ENCODE data around the gene HLA-DRB5.
A peak's percentile ranks its signal among the peaks of the same experiment; 100 is the strongest.
"Not testable (repeated sequence)": the region's sequence is repeated elsewhere in the genome, so short reads cannot be mapped to it uniquely, and the experiment has no call there.

The HLA-DRB5 gene

DNA sequence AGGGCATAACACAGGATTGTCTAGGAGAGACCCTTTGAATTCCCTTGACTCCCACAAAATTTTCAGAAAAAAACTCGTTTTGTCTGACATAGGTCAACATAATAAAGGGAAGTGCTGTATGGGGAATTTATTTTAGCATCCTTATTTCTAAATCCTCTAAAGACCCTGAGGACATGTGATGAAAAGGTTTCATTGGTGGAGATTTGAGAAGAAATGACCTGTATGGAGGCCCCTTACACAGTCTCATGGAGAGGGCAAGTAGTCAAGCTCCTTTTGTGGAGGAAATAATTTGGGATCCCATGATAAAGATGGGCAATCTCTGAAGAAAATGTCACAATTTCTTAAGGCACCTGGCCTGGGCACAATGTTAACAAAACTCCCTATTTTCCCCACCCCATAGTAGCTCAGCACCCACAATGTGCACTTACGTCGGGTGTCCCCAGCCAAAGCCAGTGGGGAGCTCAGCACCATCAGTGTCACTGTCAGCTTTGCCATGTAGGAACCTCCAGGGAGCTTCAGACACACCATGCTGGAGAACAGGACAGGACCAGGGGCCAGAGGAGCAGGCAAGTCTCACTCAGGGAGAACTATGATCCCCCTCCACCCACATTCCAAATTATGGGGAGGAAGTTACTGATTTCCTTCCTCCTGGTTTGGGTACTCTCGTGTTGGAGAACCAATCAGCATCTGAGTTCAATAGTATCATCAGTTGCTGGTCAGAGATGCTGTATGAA lies at the start of gene HLA-DRB5:
TSS of gene HLA-DRB5 (minus strand) at position 591 of the 734 bp plus-strand sequence. CDS start at position 528, 63 bp downstream.
- DNase-seq: no peak

- DNase-seq: no peak
Observed at GRCh38 chr6:32578962-32579361, 48.9 kb upstream of the HLA-DRB5 start.

DNA sequence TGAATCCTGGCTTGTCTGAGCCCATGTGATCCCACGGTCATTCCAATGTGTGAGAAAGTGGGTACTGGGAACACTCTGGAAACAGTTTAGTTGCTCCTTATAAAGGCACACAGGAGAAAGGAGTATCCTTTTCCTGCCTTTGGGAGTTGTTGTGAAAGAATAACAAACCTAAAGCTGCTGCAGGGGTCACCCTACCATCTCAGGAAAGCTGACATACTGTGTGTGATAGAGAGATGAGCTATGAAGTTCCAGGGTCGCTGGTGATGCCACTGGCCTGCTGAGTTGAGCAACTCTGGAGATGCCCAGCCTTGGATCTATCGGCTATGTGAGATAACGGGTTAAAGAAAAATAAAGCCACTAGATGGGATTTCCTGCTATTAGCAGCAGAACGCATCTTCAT lies 47.4 kb upstream of the HLA-DRB5 start:
- not testable (repeated sequence) for DNase-seq

DNA sequence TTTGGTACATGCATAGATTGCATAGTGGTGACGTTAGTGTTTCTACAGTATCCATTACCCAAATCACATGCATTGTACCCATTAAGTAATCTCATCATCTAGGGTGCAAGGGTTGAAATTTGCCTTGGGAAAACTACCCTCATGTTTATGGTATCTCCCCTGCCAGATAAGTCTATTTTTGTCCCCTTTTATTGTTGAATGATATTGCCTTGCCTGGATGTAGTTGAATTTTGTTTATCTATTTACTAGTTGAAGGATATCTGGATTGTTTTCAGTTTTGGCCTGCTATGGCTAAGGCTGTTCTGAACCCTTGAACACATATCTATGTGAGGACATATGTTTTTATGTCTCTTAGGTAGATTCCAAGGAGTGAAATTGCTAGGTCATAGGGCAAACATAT lies 46.2 kb upstream of the HLA-DRB5 start:
- DNase-seq: no peak

DNA sequence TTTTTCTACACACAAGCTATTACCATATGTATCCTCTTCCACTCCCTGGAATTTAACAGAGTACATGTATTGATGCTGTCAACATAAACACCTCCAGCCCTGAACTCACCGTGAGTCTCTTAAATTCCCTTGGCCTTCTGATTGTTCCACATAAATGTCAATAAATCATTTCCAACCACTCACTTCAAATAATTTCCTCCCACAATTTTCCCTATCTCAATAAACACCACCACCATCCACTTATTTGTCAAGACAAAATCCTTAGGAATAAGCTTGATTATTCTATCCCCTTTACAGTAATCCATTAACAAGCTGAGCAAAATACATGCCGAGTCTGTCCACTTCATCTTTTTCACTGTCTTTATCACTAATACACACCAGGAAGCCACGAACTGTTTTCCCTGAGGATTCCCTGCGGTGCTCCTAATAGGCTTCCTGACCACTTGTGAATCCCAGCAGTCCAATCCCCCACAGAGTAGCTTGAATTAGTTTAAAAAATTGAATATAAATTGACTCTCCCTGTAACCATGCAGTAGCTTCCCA lies 40.3 kb upstream of the HLA-DRB5 start:
- no peak for DNase-seq

DNA sequence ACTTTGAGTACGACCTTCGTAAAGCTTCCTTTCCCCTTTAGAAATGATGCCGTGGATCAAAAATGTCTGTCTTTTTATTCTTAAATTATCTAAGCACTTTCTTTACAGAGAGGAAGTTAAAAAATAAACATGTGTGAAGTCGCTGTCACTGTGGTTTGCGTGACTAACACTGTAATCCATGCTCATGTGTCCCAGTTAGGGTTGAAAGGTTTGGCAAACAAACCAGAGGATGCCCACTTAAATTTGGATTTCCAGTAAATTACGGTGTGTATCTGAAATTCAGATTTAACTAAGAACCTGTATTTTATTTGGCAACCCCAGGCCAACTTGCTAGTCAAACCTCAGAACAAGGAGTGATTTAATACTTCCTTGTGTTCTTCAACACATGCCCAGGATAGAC lies 38.5 kb upstream of the HLA-DRB5 start:
- no peak for DNase-seq

- DNase-seq: no peak
Observed at GRCh38 chr6:32566957-32567356, 36.9 kb upstream of the HLA-DRB5 start.

- no peak for DNase-seq
Observed at GRCh38 chr6:32565511-32565910, 35.4 kb upstream of the HLA-DRB5 start.

DNA sequence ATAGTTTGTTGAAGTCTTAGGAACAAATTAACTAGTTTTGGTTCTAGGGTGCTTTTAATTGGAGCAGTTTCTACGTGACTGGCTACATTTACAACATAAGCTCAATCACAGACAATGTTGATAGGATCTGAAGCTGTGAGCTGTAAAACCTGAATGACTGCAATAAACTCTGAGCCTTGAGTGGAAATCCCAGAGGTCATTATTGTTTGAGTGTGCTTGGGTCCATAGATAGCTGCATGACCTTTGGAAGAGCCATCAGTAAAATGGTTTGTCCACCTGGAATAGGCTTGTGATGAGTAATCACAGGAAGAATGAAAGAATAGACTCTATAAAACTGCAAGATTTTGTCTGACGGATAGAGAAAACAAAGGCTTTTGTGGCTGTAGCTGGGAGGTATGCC lies 32.9 kb upstream of the HLA-DRB5 start:
- DNase-seq: no peak

GRCh38 chr6:32559747-32560146 lies 29.7 kb upstream of the HLA-DRB5 start:
- no peak for DNase-seq

- no peak for DNase-seq
Observed at GRCh38 chr6:32558426-32559057, 28.5 kb upstream of the HLA-DRB5 start.

GRCh38 chr6:32554116-32554965 lies 24.3 kb upstream of the HLA-DRB5 start:
- DNase-seq: peak in 1 of 3 experiments; percentile 86

DNA sequence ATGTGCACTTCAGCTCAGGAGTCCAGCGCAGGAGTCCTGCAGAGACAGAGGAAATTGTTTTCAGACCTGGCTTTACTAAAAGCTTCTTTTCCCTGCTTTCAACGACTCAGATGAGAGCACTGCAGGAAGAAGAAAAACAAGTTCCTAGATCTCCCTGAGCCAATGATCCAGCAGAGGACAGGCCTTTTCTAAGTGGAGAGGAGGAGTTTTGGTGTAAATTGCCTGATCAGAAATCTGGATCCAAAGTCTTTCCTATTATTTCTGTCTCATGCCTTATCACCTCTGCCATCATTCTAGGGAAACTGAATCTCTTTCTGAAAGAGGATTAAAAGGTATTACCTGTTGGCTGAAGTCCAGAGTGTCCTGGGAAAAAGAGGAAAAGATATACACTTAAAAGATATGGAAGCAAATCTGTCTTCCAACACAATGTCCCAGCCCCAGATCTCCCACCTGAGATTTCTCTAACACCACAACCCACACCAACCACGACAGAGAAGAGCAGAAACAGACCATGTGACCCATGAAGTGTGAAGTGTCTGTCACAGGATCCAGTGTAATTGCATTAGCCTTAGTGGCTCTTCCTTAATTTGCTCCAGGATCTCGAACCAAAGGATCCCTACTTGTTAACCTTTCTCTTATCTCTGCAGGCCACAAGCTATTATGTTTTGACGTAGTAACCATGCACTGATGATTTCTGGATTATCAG lies 23.1 kb upstream of the HLA-DRB5 start:
- peak in 1 of 3 experiments; percentile 22 for DNase-seq

- no peak for DNase-seq
Observed at GRCh38 chr6:32551410-32551809, 21.3 kb upstream of the HLA-DRB5 start.

- DNase-seq: no peak
Observed at GRCh38 chr6:32539839-32540238, 9.8 kb upstream of the HLA-DRB5 start.

GRCh38 chr6:32530431-32530793 lies 325 bp upstream of the HLA-DRB5 start:
- not testable (repeated sequence) for DNase-seq

- no peak for DNase-seq
Observed at GRCh38 chr6:32522302-32523047, 7.6 kb downstream of the HLA-DRB5 start.

- no peak for DNase-seq
Observed at GRCh38 chr6:32519910-32520258, 10.2 kb downstream of the HLA-DRB5 start.

DNA sequence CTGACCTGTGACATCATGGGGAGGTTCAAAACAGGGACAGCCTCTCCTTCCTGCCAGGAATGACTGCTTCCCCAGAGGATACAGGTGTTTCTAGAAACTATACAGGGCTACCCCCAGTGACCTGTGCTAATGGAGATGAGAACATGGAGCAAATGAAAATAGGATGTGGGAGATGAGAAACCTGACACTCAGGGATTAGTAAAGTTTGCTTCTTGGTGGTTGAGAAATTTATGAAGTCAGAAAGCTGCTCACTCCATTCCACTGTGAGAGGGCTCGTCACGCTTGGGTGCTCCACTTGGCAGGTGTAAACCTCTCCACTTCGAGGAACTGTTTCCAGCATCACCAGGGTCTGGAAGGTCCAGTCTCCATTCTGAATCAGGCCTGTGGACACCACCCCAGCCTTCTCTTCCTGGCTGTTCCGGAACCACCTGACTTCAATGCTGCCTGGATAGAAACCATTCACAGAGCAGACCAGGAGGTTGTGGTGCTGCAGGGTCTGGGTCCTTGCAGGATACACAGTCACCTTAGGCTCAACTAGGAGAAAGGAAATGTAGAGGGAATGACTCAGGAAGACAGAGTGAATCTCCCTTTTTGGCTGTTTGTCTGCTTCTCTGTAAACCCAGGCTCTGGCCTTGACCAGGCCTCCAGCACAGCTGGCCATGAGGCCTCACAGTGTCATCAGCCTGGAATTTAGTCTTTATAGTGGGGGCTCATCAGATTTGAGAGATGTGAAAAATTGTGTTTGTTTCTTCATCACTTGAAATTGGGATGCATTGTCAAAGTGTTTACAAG lies 10.8 kb downstream of the HLA-DRB5 start:
- peak in 1 of 3 experiments; percentile 60 for DNase-seq

GRCh38 chr6:32517654-32518445 lies 12.2 kb downstream of the HLA-DRB5 start:
- DNase-seq: no peak
